WTC11 (cell line): ENCODE results near the gene QTRT2.

Experiments
- CDX4 ChIP-seq: fragments of 250-450 bp; sonication (Bioruptor Pico); IDR thresholded peaks from 2 replicates; pipeline ENCODE4 v1.9.0; 2021; ENCODE audit warnings: moderate library complexity, mild to moderate bottlenecking, inconsistent platforms, borderline replicate concordance
- CTCF ChIP-seq: fragments of 200-600 bp; IDR thresholded peaks from 2 replicates; pipeline ENCODE4 v1.8.0; 2022; ENCODE audit warnings: antibody characterized with exemption
- USF1 ChIP-seq: sonication (generic); formaldehyde crosslinking; IDR thresholded peaks from 2 replicates; pipeline ENCODE4 v1.8.0; 2022; ENCODE audit warnings: mild to moderate bottlenecking, missing genetic modification reagents

GRCh38 chr3:114128231-114128630, 71.7 kb downstream of the QTRT2 start:
- TF ChIP-seq CTCF = no peak
- TF ChIP-seq CDX4 = no peak
- no peak for TF ChIP-seq USF1
